Stimulated activated CD8-positive, alpha-beta memory T cell treated with anti-CD3 and anti-CD28 coated beads, Interleukin-7, amount 100 ng/mL, for 48 hours (primary cell): ENCODE measurements around the gene EHMT1.
"Not testable (repeated sequence)": the region's sequence is repeated elsewhere in the genome, so short reads cannot be mapped to it uniquely, and the experiment has no call there.

Source experiments
- DNase-seq, 2 donors: peaks; one replicate each; pipeline ENCODE4 v3.0.0-alpha.2; 2020; ENCODE audit warnings: low read depth in 1 of 2; ENCODE audit errors: extremely low read depth in 1 of 2

Gene EHMT1

DNA sequence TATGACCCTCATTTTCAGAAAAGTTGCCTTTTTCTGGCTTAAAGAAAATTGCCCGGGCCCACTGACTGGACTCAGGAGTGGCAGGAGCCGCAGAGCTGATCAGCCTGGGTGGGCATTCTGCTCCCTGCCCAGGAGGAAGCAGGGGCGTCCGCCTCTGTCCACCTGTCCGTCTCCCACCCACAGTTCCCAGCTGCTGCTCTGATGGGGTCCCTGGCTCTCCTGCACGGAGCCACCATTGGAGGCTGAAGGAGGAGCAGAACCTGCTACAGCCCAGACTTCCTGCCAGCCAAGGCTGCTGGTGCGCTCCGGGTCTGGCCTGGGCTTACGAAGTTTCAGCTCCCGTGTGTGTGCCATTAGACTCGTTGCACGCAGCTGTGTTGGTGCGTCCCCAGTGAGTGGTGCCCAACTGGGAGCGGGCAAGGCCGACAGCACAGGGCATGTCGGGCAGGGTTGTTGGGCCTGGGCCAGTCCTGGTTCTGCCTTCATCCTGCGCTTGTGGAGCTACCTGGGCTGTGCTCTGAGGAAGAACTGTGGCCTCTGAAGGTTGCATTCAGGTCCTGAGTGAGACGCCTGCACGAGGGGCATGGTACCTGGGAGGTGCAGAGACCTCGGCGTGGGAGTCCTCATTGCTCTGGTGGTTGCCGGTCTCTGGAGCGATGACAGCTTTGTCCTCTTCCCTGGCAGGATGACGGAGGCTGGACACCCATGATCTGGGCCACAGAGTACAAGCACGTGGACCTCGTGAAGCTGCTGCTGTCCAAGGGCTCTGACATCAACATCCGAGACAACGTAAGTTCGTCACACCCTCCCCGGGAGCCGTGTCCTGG lies 181.6 kb downstream of the EHMT1 start:
- DNase-seq: no peak

DNA sequence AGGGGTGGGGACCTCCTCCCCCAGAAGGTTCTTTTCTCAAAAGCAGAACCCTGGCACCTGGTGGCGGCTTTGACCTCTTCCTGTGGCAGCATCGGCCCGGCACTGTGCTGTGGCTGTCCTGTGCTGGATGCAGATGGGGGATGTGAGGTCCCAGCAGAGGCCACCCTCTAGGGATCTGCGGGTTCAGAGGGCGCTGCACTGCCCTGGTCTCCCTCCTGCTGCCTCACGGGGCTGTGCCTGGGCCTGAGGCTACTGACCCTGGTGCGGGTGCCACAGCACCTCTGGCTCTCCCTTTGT lies 182.2 kb downstream of the EHMT1 start:
- no peak for DNase-seq

- DNase-seq: no peak
These were observed 183.2 kb downstream of the EHMT1 start for GRCh38 chr9:137802021-137802420.

- no peak for DNase-seq
These were observed 183.9 kb downstream of the EHMT1 start for GRCh38 chr9:137802521-137803243.

- no peak for DNase-seq
These were observed 186.3 kb downstream of the EHMT1 start for GRCh38 chr9:137804908-137805630.

DNA sequence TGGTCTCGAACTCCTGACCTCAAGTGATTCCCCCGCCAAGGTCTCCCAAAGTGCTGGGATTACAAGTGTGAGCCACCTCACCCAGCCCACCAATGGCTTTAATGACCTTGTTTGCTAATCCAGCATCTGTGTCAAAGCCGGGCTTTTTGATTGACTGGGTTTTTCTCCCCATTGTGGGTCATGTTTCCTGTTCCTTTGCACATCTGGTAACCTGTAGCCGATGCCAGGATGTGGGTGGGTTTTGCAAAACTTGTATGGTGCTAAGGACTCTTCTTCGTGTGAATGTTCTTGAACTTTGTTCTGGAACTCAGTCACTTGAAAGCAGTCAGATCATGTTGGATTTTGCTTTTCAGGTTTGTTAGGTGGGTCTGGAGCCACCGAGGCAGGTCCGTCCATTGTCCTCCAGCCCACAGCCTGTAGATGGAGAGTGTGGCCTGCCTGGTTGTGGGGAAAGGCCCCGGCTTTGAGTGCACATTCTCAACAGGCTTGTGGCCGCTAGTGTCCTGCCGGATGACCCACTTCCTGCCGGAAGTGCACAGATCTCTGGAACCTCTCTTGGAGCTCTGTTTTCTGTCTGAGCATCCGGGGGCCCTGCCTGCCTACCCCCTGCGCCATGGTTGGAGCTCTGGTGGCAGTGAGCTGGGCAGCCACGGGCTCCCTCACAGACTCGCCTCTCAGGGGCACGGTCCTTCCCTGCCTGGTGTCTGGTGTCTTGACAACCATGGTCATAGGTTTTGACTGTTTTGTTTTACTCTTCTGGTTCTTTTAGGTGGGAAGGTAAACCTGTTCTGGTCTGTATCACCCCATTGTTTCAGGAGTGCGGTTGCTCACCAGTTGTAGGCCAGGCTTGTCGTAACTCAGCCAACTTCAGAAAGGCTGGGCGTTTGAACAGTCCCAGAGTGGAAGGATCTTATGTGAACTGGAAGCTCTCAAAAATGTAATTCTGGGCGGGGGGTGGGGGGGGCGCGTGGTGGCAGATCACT lies 189.2 kb downstream of the EHMT1 start:
- no peak for DNase-seq

- DNase-seq: no peak
These were observed 190.3 kb downstream of the EHMT1 start for GRCh38 chr9:137809040-137809576.

DNA sequence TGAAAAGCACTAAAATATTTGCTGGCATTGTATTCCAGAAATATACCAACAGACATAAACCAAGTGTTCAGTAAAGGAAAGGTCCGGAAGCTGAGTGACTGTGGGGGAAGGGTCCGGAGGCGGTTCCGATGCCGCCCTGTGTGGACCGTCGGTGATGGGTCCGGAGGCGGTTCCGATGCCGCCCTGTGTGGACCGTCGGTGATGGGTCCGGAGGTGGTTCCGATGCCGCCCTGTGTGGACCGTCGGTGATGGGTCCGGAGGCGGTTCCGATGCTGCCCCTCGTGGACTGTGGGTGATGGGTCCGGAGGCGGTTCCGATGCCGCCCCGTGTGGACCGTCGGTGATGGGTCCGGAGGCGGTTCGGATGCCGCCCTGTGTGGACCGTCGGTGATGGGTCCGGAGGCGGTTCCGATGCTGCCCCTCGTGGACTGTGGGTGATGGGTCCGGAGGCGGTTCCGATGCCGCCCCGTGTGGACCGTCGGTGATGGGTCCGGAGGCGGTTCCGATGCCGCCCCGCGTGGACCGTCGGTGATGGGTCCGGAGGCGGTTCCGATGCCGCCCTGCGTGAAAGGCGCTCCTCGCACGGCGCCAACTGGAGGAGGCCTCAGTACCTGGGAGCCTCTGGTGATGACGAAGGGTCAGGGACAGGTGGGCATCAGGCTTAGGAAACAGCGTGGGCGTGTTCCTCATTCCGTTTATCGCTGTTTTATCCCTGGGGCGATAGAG lies 191.1 kb downstream of the EHMT1 start:
- not testable (repeated sequence) for DNase-seq

DNA sequence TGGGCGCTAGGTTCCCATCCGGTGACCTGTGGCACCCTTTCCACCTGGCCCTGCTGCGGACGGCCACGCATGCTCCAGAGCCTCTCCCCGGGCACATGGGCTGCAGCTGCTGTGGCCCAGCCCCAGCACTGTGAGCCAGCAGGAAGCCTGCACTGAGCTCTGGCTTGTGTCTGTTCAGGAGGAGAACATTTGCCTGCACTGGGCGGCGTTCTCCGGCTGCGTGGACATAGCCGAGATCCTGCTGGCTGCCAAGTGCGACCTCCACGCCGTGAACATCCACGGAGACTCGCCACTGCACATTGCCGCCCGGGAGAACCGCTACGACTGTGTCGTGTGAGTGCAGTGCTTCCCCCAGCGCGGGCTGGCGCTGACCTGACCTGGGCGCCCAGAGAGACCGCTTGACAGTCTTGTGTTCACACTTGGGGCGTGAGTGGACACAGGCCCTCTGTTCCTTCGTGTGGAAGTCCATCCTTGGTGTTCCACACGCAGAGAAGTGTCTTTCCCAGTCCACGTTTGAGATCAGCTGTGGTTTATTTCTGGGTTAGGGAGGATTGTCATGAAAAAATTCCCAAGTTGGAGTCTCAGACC lies 192.6 kb downstream of the EHMT1 start:
- DNase-seq: no peak

GRCh38 chr9:137812356-137813023 lies 193.7 kb downstream of the EHMT1 start:
- DNase-seq: no peak

DNA sequence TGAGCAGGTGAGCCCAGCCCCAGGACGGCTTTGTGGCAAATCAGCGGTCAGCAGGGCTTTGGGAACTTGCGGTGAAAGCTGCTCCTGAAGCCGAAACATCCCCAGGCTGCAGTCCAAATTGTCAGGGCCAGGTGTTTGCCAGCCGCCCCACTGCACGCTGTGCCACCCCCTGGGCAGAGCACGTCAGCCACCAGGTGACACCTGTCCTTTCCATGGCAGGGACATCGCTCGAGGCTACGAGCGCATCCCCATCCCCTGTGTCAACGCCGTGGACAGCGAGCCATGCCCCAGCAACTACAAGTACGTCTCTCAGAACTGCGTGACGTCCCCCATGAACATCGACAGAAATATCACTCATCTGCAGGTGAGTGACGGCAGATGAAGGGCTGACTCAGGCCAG lies 194.4 kb downstream of the EHMT1 start:
- DNase-seq: no peak

- no peak for DNase-seq
These were observed 195.0 kb downstream of the EHMT1 start for GRCh38 chr9:137813651-137814415.

DNA sequence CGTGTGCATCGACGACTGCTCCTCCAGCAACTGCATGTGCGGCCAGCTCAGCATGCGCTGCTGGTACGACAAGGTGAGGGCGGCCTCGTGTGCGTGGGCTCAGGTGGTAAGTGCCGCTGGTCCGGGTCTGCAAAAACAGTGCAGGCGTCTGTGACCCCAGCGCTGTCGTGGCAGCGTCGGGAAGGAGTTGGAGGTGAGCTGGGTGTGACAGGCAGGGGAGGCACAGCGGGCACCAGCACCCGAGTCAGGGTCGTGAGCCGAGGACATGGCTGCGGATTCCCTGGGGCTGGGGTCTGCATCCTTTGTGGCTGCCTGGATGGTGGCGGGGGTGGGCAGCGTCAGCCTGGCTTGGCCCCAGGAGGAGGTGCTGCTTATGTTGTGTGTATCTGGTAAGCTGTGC lies 195.6 kb downstream of the EHMT1 start:
- no peak for DNase-seq

DNA sequence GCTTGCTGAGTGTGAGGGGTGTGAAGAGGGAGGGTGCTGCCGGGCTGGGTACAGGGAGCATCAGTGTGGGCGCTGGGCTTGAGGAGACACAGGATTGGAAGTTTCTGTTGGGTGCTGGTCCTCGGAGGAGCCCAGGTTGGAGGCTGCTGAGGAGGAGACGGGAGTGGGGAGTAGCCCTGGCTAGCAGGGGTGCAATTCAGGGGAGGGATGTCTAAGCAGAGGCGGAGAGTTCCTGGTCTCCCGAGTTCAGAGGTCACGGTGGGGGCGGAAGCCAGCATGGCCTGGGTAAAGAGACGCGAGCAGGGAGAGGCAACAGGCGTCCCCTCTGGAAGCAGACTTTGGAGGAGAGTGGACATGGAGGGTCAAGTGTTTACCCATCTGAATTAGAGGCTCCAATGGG lies 196.0 kb downstream of the EHMT1 start:
- DNase-seq: no peak

GRCh38 chr9:137815256-137816255 lies 196.8 kb downstream of the EHMT1 start:
- DNase-seq: no peak

DNA sequence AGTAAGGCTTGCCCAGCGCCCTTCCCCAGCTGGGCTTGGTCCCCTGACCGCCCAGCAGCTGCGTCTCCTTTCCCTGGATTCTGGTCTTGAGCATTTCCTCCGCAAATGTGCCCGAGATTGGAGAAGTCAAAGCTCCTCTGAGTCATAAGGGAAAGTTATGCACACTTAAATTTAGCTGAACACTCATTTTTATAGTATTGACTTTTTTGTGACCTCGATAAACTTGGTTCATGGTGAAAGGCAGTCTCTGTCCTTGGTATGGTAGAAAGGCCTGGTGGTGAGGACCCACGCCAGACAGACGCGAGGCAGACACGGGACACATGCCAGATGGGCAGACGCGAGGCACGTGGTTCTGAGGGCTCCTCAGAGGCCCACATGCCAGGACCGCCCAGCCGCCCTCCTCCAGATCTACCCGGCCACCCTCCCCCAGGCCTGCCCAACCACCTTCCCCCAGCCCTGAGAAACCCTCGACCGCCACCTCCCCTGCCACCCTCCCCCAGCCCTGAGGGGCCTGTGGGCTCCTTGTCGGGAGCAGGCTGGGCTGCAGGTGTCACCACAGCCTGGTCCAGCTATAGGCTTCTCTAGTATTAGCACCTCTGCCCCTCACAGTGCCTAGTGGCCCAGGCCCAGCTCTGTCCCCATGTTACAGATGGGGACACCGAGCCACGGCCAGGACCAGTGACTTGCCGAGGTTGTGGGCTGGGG lies 197.9 kb downstream of the EHMT1 start:
- DNase-seq: no peak
